Fibroblast of skin of scalp (primary cell): ENCODE measurements around the gene ADAR.

Source experiments
- DNase-seq: peaks from one replicate; pipeline ENCODE4 v3.0.0-alpha.2; 2013

ADAR gene

DNA sequence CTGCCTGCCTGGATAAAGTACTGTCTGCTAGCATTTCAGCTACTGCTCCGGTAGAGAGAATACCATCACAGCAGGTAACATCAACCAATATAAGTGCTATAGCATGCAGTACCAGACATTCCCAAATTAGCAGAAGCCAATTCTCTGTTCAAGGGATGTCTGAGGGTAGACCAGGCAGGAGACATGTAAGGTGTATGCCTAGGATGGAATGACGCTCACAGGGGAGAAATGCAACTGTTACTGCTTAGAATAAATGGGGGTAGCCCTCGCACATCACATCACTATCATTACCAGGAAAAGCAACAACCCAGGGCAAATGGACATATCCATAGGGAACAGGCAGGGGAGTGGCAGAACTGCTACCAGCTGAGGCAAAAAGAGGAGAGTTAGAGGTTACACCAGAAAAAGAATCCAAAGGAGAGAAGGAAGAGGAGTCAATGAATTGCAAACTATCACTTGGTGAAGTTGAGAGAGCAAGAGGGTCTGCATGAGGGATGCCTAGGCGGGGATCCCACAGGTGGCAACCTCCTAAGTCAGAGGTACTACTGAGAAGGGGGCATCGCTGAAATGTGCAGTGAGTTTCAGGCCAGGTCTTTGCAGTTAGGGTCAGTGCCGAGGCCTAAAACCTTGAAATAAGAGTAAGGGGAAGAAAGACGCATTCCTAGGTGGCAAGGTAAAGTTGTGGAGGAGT is 50.6 kb downstream of the ADAR start:
- DNase-seq, result no peak

DNA sequence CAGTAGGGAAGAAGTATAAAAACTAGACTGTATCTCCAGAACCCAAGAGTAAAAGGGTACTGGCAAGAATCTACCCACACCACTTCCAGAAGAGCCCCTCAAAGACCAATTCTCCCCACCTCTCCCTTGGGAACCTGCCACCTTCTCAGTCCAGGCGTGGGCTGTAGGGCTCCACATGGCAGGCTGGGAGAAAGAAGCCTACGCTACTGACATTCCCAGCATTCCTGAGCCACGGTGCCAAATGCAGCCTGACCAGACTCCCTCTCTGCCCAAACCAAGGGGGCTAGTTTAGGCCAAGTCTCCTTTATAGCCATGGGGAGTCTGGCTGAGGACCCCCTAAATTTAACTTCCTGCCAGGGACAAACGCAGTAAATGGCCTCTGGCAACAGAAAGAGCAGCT is 51.6 kb downstream of the ADAR start:
- no peak for DNase-seq

DNA sequence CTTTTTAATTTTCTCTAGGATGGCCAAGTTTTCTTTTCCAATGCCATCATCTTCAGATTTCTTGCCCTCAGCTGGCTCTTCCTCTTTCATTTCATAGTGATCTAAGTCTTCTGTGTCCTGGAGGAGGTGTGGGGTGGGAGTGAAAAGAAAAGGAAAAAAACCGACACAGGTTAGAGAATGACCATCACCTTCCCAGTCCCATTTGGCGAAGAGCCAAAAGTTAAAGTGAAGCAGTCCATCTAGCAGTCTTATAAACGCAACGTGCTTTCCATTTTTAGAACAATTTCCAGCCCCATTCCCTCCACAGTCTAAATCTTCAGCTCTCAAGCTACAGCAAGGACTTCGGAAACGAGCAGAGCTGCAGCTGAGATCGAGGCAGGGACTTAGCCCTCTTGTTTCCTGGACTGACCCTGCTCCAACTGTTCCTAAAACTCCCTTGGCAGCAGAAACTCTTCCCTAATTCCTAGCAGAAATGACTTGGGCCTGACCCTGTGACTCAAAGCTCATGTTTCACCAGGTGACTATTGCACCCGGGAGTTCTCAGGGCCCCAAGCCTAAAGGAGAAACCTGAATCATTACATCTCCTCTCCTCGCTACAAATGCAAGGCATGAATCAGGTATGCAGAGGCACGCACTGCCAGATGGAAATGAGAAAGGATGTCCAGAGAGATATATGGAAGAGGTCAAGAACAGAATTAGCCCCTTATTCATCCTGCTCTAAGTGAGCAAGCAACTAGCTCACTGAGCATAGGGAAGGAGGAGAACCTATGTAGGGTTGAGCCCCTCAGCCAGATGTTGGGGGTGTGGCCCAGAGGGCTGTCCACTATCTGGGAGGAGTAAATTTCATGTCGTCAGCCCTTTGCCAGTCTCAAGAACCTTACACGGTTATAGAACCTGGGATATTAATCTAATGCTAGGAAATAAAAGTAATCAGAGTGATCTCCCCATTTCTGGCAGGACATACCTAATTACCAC is 54.6 kb downstream of the ADAR start:
- DNase-seq, result no peak

DNA sequence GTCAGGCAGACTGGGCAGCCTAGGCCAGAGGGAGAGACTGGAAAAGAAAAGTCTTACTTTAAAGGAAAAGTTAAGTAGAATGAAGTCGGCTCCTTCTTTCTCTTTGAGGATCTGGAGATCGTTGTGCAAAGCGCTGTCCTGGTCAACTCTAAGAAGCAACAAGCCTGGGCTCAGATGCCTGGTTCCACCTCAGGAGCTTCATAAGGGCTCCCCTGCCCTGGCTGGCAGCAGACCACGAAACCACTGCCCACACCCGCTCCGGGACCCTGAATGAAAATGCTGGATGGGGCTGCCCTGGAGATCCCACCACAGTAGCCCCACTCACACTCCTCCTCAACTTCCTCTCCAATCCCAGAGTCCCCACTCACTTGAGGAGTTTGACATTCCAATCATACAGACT is 56.0 kb downstream of the ADAR start:
- no peak for DNase-seq

DNA sequence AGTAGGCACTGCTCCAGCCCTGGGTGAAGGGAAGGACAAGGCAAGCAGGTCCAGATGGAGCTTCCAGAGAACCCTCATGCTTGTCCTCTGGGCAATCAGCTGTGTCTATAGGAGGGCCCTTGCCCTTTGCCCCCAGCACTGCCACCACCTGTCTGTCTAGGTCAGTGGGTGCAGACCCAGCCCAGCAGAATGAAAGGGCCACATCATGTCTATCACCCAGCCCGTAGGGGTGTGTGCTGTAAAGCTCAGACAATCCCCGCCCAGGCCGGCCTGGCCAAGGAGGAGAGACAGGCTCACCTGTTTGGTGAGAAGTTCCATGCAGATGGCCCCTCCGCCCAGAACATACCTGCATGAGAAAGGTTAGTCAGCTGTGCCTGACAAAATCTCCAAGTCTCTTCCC is 56.5 kb downstream of the ADAR start:
- DNase-seq, result no peak

DNA sequence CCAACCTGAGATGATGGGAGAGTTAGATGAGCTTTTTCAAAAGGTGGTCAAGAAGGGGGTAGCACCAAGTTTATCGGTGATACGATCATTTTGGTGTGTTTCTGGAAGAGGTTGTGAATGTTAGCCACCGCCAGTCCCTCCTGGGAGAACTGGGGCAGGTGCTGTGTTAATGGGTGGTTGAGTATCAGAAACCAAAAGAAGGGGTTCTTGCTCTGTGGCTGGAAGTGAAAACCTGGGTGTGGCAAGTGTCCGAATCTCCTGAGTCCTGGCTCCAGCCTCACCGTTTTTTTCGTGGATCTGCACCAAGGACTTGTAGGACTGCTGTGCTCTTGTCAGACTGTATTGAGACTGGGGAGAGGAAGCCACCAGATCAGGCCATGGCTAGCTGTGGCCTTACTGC is 57.3 kb downstream of the ADAR start:
- DNase-seq, result no peak

DNA sequence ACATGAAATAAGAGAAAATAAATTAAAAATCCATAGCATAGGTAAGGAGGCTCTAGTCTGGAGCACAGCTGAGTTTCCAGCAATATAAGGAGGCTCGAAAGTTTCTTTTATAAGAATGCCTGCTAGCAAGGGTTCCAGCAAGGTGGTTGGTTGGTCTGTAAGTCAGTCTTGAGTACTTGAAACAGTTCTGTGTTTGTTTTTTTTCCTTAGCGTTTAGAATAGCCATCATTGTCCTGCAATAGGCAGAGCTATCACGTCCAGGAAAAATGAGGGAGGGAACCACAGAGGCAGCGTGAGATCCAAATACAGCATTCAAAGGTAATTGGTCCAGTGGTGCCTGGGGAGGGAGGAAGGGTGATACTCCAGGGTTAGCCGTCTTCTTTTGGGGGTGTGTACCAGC is 57.9 kb downstream of the ADAR start:
- no peak for DNase-seq

DNA sequence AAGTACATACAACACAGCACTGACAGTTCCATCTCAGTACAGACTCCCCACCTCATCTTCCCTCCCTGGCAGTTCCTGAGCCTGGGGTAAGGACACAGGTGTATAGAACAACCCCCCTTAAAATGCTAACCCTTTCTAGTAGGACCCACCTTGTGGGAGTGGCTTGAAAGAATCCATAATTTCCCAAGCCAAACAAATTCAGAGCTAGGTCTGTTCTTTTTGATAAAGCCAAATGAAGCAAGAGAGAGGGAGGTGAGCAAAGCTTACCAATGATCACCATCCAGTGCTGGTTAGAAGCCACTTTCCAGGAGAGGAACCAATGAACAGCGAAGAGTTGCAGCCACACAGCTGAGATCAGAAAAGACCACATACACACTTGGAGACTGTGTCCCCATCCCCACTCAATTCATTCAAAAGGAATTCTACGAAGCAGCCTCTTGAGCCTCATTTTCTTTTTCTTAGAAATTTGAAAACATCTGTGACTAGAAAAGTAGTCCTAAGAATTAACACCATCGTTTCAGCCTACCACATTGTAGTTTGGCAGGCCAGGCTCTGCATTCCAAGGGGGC is 58.7 kb downstream of the ADAR start:
- no peak for DNase-seq

DNA sequence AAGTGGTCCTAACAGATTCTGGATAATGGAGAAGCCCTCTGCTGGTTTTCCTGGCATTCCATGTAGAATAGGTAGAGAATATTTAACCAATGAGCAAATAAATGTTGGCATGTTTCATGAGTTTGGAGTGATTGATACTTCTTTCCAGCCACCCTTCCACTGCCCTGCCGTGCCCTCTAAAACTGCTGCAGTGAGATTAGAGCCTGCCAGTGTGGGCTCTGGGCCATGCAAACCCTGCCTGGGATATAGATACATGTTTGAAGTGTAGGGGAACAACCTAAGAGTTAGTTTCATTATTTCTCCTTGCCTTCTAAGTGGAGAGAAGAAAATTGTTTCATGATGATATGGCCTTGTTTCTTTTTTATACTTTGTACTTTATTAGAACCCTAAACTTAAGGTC is 60.0 kb downstream of the ADAR start:
- no peak for DNase-seq

DNA sequence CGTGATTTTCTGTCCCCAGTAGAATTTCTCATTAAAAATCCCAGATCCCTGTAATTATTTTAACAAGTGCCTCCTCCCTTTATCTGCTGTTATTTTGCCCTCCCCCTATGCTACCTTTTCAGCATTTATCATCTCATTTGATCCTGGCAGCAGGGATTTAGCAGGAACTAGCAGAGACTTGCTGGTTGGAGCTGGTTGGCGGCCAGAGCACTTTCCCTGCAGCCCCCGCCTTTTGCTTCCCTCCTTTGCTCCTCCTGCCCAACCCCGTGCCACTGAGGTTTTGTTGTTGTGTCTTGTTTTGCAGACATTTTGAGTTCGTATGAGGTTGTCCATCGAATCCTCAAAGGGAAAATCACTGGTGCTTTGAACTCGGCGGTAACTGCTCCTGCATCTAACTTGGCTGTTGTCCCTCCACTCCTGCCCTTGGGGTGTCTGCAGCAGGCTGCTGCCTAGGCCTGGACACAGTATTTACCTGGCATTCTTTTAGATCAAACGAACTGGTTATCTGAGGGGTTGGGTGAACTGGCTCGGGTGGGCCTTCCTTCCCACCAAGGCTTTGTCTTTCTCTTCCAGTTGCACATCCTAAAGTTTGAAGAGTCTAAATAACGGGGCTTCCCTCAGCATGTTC is 60.8 kb downstream of the ADAR start:
- no peak for DNase-seq

DNA sequence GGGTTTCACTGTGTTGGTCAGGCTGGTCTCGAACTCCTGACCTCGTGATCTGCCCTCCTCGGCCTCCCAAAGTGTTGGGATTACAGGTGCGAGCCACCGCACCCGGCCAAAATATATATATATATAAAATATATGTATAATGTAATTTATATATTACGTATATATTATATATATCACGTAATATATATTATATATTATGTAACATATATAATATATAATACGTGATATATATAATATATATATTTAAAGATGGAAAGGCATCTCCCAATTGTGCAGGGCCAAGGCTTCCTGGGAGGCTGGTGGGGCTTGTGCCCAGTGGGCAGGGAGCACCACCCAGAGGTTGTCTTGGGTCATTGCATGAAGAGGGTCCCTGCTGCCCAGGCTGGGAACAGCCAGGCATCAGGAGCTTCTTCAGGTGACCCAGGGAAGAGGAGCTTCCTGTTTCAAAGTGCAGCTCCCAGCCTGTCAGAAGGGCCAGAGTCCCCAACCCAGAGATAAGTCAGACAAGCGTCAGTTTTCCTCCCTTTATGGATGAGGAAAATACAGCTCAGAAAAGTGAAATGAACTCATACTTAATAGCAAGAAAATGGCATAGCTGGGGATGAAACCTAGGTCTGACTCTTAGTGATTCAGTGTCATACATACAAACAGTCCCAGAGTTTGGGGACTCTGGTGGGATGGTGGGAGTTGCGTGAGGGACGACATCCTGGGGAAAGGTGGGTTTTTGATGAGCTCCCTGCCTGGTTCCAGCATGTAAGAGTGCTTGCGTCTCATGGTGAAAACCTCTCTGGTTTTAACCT is 61.5 kb downstream of the ADAR start:
- peak; percentile 60 for DNase-seq

DNA sequence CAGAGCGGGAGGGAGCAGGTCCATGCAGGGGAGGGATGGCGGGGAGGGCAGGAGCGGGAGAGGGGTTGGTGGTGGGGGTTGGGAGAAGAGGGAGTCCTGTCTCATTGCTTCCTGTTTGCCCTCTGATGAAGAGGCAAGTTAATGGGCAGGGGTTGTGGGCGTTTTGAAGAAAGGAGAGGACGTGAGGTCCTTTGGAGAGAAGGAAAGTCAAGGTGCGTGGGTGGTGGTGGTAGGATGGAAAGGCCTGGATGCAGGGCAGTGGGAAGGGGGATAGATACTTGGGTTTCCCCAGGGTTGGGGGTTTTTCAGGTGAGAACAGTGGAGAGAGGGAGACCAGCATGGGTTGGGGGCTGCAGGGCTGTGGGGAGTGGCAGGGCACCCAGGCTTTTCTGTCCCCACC is 66.8 kb downstream of the ADAR start:
- DNase-seq, result no peak

DNA sequence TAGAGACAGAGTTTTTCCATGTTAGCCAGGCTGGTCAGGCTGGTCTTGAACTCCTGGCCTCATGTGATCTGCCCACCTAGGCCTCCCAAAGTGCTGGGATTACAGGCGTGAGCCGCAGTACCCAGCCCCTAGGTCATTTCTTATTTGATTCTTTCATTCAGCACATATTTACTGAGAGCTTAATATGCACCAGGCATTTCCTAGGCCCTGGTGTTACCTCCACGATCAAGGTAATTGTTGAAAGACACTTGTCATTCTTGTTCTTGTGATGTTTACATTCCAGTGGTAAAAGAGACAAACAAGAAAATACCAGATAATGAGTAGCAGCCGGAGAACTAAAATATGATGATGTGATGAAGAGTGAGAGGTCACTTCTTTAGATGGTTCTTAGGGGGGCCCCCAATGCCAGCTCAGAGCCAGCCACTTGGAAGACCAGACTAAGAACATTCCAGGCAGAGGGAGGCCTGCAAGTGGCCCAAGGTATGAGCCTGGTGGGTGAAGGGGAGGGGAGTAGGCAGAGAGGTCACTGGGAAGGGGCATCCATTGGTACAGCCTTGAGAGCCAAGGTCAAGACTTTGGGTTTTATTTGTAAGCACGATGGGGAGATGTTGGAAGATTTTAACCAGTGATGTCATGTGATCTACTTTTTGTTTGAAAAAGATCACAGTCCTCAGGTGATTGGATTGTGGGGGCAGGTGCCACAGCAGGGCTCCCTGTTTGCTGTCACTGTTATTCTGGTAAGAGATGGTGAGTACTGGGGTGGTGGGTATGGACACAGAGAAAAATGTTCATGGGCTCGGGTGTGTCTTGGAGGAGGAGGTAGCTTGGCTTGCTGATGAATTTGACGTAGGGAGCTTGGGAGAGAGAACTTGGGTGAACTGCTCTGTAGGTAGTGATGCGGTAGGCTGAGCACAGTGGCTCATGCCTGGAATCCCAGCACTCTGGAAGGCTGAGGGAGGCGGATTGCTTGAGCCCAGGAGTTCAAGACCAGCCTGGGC is 68.2 kb downstream of the ADAR start:
- no peak for DNase-seq

DNA sequence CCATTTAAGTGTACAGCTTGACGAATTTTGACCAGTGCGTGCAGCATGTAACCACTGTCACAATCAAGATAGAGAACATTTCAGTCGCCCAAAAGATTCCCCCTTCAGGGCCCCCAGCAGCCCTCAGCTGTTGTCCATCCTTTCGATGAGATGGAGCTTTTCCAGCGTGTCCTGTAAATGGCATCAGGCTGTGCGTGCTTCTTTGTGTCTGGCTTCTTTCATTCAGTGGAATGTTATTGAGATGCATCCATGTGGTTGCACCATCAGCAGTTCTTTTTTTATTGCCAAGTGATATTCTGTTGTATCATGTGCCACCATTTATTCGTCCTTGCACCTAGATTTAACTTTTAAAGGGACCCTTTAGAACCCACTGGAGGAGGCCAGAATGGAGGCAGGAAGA is 71.4 kb downstream of the ADAR start:
- no peak for DNase-seq

DNA sequence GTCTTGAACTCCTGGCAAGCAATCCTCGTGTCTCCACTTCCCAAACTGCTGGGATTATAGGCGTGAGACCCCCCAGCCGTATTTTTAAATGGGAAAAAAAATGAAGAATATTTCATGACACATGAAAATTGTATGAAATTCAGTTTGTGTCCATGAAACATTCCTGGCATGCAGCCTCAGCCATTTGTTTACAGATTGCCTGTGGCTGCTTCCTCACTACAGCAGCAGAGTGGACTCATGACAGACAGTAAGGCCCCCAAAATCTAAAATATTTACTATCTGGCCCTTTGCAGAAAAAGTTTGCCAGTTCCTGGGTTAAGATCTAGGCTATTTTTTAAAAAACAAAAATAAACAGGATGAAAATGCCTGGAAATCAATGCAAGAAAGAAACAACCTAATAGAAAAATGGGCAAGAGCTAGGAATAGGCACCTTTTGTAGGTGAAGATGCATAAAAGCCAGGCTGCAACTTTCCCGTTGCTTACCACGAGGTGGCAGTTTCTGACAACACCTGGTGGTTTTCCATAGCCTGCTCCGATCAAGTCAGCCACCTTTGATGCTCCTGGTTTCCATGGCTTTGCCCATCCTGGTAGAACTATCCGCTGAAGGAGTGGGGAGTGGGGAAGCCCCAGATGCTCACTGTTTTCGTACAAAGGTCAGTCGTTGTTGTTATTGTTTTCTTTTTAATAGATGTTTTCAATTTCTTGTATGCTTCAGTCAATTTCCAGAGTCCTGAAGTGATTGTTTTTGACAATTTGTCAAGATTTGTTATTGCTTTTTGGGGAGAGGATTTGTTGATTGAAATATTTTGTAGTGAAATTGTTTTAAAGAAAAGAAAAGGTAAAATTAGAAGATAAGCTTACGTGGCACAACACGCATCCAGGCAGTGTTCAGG is 73.8 kb downstream of the ADAR start:
- no peak for DNase-seq
